HepG2 (cell line): ENCODE results near the gene DDI2. TPM values are rescaled to one million over a fixed set of nuclear protein-coding genes. Genes with fewer than 3 reads are reported as not detected.

Experiments
- ARHGAP35 ChIP-seq: sonication (generic); formaldehyde crosslinking; IDR thresholded peaks from 2 replicates; pipeline ENCODE4 v1.9.0; 2022; ENCODE audit warnings: mild to moderate bottlenecking, inconsistent platforms, moderate library complexity, missing genetic modification reagents, borderline replicate concordance
- BRCA1 ChIP-seq: sonication (generic); formaldehyde crosslinking; IDR thresholded peaks from 2 replicates; pipeline ENCODE4 v1.4.0; 2020; ENCODE audit warnings: missing genetic modification reagents
- CREB3 ChIP-seq: sonication (generic); formaldehyde crosslinking; IDR thresholded peaks from 2 replicates; pipeline ENCODE4 v1.5.0; 2020; ENCODE audit warnings: missing genetic modification reagents
- DBP ChIP-seq: sonication (generic); formaldehyde crosslinking; IDR thresholded peaks from 2 replicates; pipeline ENCODE4 v1.4.0; 2020; ENCODE audit warnings: missing genetic modification reagents; ENCODE audit errors: not compliant biosample characterization
- FOXA3 ChIP-seq: IDR thresholded peaks from 2 replicates; pipeline ENCODE4 v1.6.1; 2016; ENCODE audit warnings: missing genetic modification reagents, missing compliant biosample characterization
- GLI4 ChIP-seq: sonication (generic); formaldehyde crosslinking; IDR thresholded peaks from 2 replicates; pipeline ENCODE4 v1.5.1; 2020; ENCODE audit warnings: missing genetic modification reagents, mild to moderate bottlenecking, moderate library complexity, borderline replicate concordance
- HDAC2 ChIP-seq: sonication (generic); formaldehyde crosslinking; IDR thresholded peaks from 2 replicates; pipeline ENCODE4 v1.4.0; 2020; ENCODE audit warnings: missing genetic modification reagents
- HNRNPLL ChIP-seq: fragments of 200-400 bp; formaldehyde crosslinking; IDR thresholded peaks from 2 replicates; pipeline ENCODE4 v1.6.1; 2017; ENCODE audit warnings: mild to moderate bottlenecking, low read depth, low read length; ENCODE audit not compliant: poor library complexity, severe bottlenecking
- IRF9 ChIP-seq: sonication (generic); formaldehyde crosslinking; IDR thresholded peaks from 2 replicates; pipeline ENCODE4 v1.8.0; 2022; ENCODE audit warnings: missing genetic modification reagents, mild to moderate bottlenecking, borderline replicate concordance
- MAZ ChIP-seq, 2 experiments: sonication (generic) in 1 of 2; formaldehyde crosslinking in 1 of 2; IDR thresholded peaks; 2 replicates each; pipeline versions ENCODE4 v1.5.0 to v1.6.1; 2012 to 2020; ENCODE audit warnings: low read depth in 2 of 2, mild to moderate bottlenecking in 2 of 2, borderline replicate concordance in 1 of 2, improper control_type of control experiment in 1 of 2, low read length in 1 of 2, missing genetic modification reagents in 1 of 2, moderate library complexity in 1 of 2
- MTF1 ChIP-seq: sonication (generic); formaldehyde crosslinking; IDR thresholded peaks from 2 replicates; pipeline ENCODE4 v1.5.0; 2020; ENCODE audit warnings: missing genetic modification reagents
- REST ChIP-seq, 2 experiments: IDR thresholded peaks; 2 replicates each; pipeline ENCODE4 v1.6.1; 2011 to 2012; ENCODE audit warnings: low read length in 2 of 2, borderline replicate concordance in 1 of 2, low read depth in 1 of 2, mild to moderate bottlenecking in 1 of 2, moderate library complexity in 1 of 2
- SP4 ChIP-seq: sonication (generic); formaldehyde crosslinking; IDR thresholded peaks from 2 replicates; pipeline ENCODE4 v1.8.1; 2023; ENCODE audit warnings: mild to moderate bottlenecking, missing genetic modification reagents
- ZNF225 ChIP-seq: sonication (generic); formaldehyde crosslinking; IDR thresholded peaks from 2 replicates; pipeline ENCODE4 v1.4.0; 2020; ENCODE audit warnings: mild to moderate bottlenecking, missing genetic modification reagents
- ZNF615 ChIP-seq: sonication (generic); formaldehyde crosslinking; IDR thresholded peaks from 2 replicates; pipeline ENCODE4 v1.5.0; 2020; ENCODE audit warnings: mild to moderate bottlenecking, missing genetic modification reagents, borderline replicate concordance
- ZNF761 ChIP-seq: sonication (generic); formaldehyde crosslinking; conservative IDR thresholded peaks from 2 replicates; pipeline ENCODE4 v1.4.0; 2020; ENCODE audit warnings: mild to moderate bottlenecking, missing genetic modification reagents
- ZNF770 ChIP-seq: sonication (generic); formaldehyde crosslinking; IDR thresholded peaks from 2 replicates; pipeline ENCODE4 v1.5.0; 2020; ENCODE audit warnings: mild to moderate bottlenecking, missing genetic modification reagents
- ZUFSP ChIP-seq: sonication (generic); formaldehyde crosslinking; IDR thresholded peaks from 2 replicates; pipeline ENCODE4 v1.9.0; 2021; ENCODE audit warnings: missing genetic modification reagents, mild to moderate bottlenecking, borderline replicate concordance
- polyA plus RNA-seq, 8 experiments: library from polyadenylated mRNA; depleted of rRNA in 3 of 8; stranded (reverse) in 7 of 8; unstranded in 1 of 8; fragments of >200 nt; fragmentation: Illumina TruSeq in 4 of 8; extraction: Trizol in 4 of 8; gene quantifications; 2 replicates each; pipeline versions ENCODE4 v1.2.1 to v1.2.3, GENCODE V29; 2011 to 2016; ENCODE audit warnings: low read depth in 4 of 8, missing spikeins in 1 of 8, mixed read lengths in 1 of 8; ENCODE audit not compliant: insufficient read depth in 1 of 8
- total RNA-seq, 5 experiments: library from RNA; depleted of rRNA; stranded (reverse); fragments of >200 nt; fragmentation: Illumina TruSeq; extraction: Trizol; gene quantifications; 2 replicates each; pipeline ENCODE4 v1.2.3, GENCODE V29; 2016; ENCODE audit warnings: low read depth in 1 of 5

DDI2 gene
- total and polyA plus RNA-seq, 2 of the 13 experiments (the other 11 are each of a cell fraction or from before 2014, with no cell fraction given), result 8.5 to 25.7 TPM

GRCh38 chr1:15610167-15610566 is 7.1 kb upstream of the DDI2 start (continued):
- no peak for TF ChIP-seq ARHGAP35
- no peak for TF ChIP-seq IRF9 (CRISPR knock-in tag)
- no peak; a peak in 1 of 4 replicates for TF ChIP-seq REST (IDR thresholded peaks at IDR 0.05; ENCODE audit: borderline replicate concordance in 1 of 2, low read depth in 1 of 2, low read length in 2 of 2)
- TF ChIP-seq MAZ (IDR thresholded peaks at IDR 0.05; ENCODE audit: borderline replicate concordance, low read depth, low read length), result no peak
- no peak for TF ChIP-seq MAZ (CRISPR knock-in tag; IDR thresholded peaks at IDR 0.05; ENCODE audit: low read depth)
- TF ChIP-seq HNRNPLL, result no peak
- TF ChIP-seq ZNF225 (CRISPR knock-in tag), result no peak
- no peak for TF ChIP-seq ZNF761 (CRISPR knock-in tag)
- TF ChIP-seq BRCA1 (CRISPR knock-in tag), result no peak
- no peak for TF ChIP-seq ZUFSP (CRISPR knock-in tag)
- no peak for TF ChIP-seq ZNF615 (CRISPR knock-in tag)
- TF ChIP-seq ZNF770 (CRISPR knock-in tag), result no peak
- TF ChIP-seq SP4 (CRISPR knock-in tag), result no peak
- TF ChIP-seq CREB3 (CRISPR knock-in tag), result no peak
- no peak for TF ChIP-seq MTF1
- no peak for TF ChIP-seq DBP (CRISPR knock-in tag)
- peak; percentile 91 for TF ChIP-seq FOXA3
- TF ChIP-seq GLI4 (CRISPR knock-in tag), result no peak
- TF ChIP-seq HDAC2 (CRISPR knock-in tag), result no peak
